Trophoblast cell (in vitro differentiated cells and primary cell): Measurements from ENCODE around the gene SCD.

Experiments
- DNase-seq, 2 donors: peaks; one replicate each; pipeline ENCODE4 v3.0.0-alpha.2; 2016
- H2AFZ ChIP-seq: 2 replicates; pipeline ENCODE4 v1.6.1; 2013; ENCODE audit warnings: low read length, moderate library complexity, mild to moderate bottlenecking; ENCODE audit not compliant: insufficient read depth, poor library complexity
- H2AK5ac ChIP-seq: 2 replicates; pipeline ENCODE4 v1.6.1; 2013; ENCODE audit warnings: mild to moderate bottlenecking, low read length
- H2BK120ac ChIP-seq: 2 replicates; pipeline ENCODE4 v1.6.1; 2013; ENCODE audit warnings: low read length, mild to moderate bottlenecking, moderate library complexity; ENCODE audit not compliant: insufficient read depth, poor library complexity
- H2BK12ac ChIP-seq: 2 replicates; pipeline ENCODE4 v1.6.1; 2013; ENCODE audit warnings: mild to moderate bottlenecking, low read length, moderate library complexity
- H2BK5ac ChIP-seq: 2 replicates; pipeline ENCODE4 v1.6.1; 2013; ENCODE audit warnings: low read length, low read depth, moderate library complexity, mild to moderate bottlenecking; ENCODE audit not compliant: poor library complexity
- H3K14ac ChIP-seq: 2 replicates; pipeline ENCODE4 v1.6.1; 2013; ENCODE audit warnings: mild to moderate bottlenecking, low read length
- H3K18ac ChIP-seq: 2 replicates; pipeline ENCODE4 v1.6.1; 2013; ENCODE audit warnings: mild to moderate bottlenecking, low read length
- H3K23ac ChIP-seq: 2 replicates; pipeline ENCODE4 v1.6.1; 2013; ENCODE audit warnings: low read length
- H3K27ac ChIP-seq: 2 replicates; pipeline ENCODE4 v1.5.1; 2013; ENCODE audit warnings: low read depth, mild to moderate bottlenecking, inconsistent platforms, low read length, moderate library complexity
- H3K27me3 ChIP-seq: 2 replicates; pipeline ENCODE4 v1.6.1; 2013; ENCODE audit warnings: inconsistent platforms, mild to moderate bottlenecking, low read length, moderate library complexity; ENCODE audit not compliant: insufficient read depth
- H3K36me3 ChIP-seq, 2 experiments: 1 replicate in 1 of 2; 2 replicates in 1 of 2; pipeline ENCODE4 v1.6.1; 2013; ENCODE audit warnings: low read length in 2 of 2, mild to moderate bottlenecking in 2 of 2, moderate library complexity in 1 of 2; ENCODE audit not compliant: insufficient read depth in 2 of 2, control insufficient read depth in 1 of 2
- H3K4ac ChIP-seq: 2 replicates; pipeline ENCODE4 v1.6.1; 2013; ENCODE audit warnings: low read depth, mild to moderate bottlenecking, low read length, moderate library complexity
- H3K4me1 ChIP-seq, 2 experiments: 1 replicate in 1 of 2; 2 replicates in 1 of 2; pipeline ENCODE4 v1.6.1; 2013; ENCODE audit warnings: low read length in 2 of 2, mild to moderate bottlenecking in 2 of 2, moderate library complexity in 1 of 2; ENCODE audit not compliant: insufficient read depth in 2 of 2, control insufficient read depth in 1 of 2
- H3K4me2 ChIP-seq: 2 replicates; pipeline ENCODE4 v1.6.1; 2013; ENCODE audit warnings: inconsistent platforms, mild to moderate bottlenecking, low read length, moderate library complexity
- H3K4me3 ChIP-seq: 2 replicates; pipeline ENCODE4 v1.5.1; 2013; ENCODE audit warnings: mild to moderate bottlenecking, low read depth, low read length, inconsistent platforms
- H3K79me1 ChIP-seq: one replicate; pipeline ENCODE4 v1.6.1; 2013; ENCODE audit warnings: low read length
- H3K79me2 ChIP-seq: 2 replicates; pipeline ENCODE4 v1.6.1; 2013; ENCODE audit warnings: low read length, mild to moderate bottlenecking; ENCODE audit not compliant: control insufficient read depth, insufficient read depth, poor library complexity
- H3K9ac ChIP-seq: 2 replicates; pipeline ENCODE4 v1.6.1; 2013; ENCODE audit warnings: mild to moderate bottlenecking, low read length
- H3K9me3 ChIP-seq: 2 replicates; pipeline ENCODE4 v1.6.1; 2013; ENCODE audit warnings: low read depth, mild to moderate bottlenecking, control low read depth, inconsistent platforms, low read length; ENCODE audit not compliant: insufficient read depth
- H4K12ac ChIP-seq: 2 replicates; pipeline ENCODE4 v1.6.1; 2013; ENCODE audit warnings: low read depth, mild to moderate bottlenecking, low read length, moderate library complexity
- H4K8ac ChIP-seq: 2 replicates; pipeline ENCODE4 v1.6.1; 2013; ENCODE audit warnings: low read depth, mild to moderate bottlenecking, low read length, moderate library complexity
- H4K91ac ChIP-seq: one replicate; pipeline ENCODE4 v1.6.1; 2013; ENCODE audit warnings: low read depth, mild to moderate bottlenecking, low read length, moderate library complexity
- WGBS: extraction: QIAGEN DNeasy Blood & Tissue Kit; methylation state at CpG from one replicate; pipeline ENCODE4 v1.1.7; 2013; ENCODE audit warnings: missing lambda C conversion rate; ENCODE audit not compliant: insufficient read length, insufficient coverage; ENCODE audit errors: extremely low coverage; 5-methylcytosine and 5-hydroxymethylcytosine counted together

Gene SCD

DNA sequence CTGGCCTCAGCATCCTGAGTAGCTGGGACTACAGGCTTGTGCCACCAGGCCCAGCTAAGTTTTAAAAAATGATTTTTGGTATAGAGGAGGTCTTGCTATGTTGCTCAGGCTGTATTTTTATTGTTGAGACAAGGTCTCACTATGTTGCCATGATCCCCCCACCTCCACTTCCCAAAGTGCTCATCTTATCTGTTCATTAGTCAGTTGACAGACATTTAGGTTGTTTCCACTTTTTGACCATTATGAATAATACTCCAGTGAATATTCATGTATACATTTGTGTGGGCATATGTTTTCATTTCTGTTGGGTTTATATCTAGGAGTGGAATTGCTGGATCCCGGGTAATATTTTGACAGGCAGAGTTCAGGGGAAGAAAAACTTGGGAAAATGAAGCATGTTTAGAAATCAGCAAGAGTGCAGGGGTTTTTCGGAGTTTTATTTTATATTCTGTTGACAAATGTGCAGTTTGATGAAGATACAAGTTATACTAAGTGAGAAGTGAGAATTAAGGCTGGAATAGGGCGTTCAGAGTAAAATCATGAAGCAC is 2.7 kb upstream of the SCD start:
- Histone ChIP-seq H3K18ac (no peak overlapping the region), H3K14ac (no peak overlapping the region), H3K27me3 (no peaks in the 10 kb centered on the region), H4K12ac (no peak overlapping the region), H3K4me3 (no peak overlapping the region), H3K4me2 (no peak overlapping the region), H3K23ac (no peak overlapping the region), H2AK5ac (no peak overlapping the region), H4K91ac (no peak overlapping the region), H2BK12ac (peak overlapping the region; percentile 42), H3K79me1 (peaks cover 33% of the 10 kb centered on the region), H2BK5ac (no peak overlapping the region), H3K36me3 (peaks cover 14 to 15% of the 10 kb centered on the region in 2 experiments), H2AFZ (no peak overlapping the region), H3K4ac (no peak overlapping the region), H3K79me2 (peaks cover 25% of the 10 kb centered on the region), H2BK120ac (no peak overlapping the region), H3K9ac (no peak overlapping the region), H4K8ac (no peak overlapping the region), H3K4me1 (peaks cover 16 to 19% of the 10 kb centered on the region in 2 experiments), H3K27ac (no peak overlapping the region), H3K9me3 (no peaks in the 10 kb centered on the region)
- no peak for DNase-seq
- WGBS: no CpG with 5 or more reads among the region's 3 CpGs

GRCh38 chr10:100345570-100346330 is 1.3 kb upstream of the SCD start:
- Histone ChIP-seq H3K79me2 (peaks cover 33% of the 10 kb centered on the region), H2BK5ac (peak overlapping the region; percentile 93), H3K23ac (no peak overlapping the region), H2AFZ (no peak overlapping the region), H4K8ac (peak overlapping the region; percentile 44), H3K4me2 (peak overlapping the region; percentile 64), H4K91ac (peak overlapping the region; percentile 98), H3K4ac (no peak overlapping the region), H3K18ac (peak overlapping the region; percentile 38), H3K27ac (peak overlapping the region; percentile 91), H3K36me3 (peaks cover 20 to 24% of the 10 kb centered on the region in 2 experiments), H3K4me1 (peaks cover 28 to 29% of the 10 kb centered on the region in 2 experiments), H2AK5ac (peak overlapping the region; percentile 10), H3K14ac (peak overlapping the region; percentile 83), H4K12ac (no peak overlapping the region), H3K27me3 (no peaks in the 10 kb centered on the region), H3K4me3 (no peak overlapping the region), H3K9ac (no peak overlapping the region), H2BK120ac (peak overlapping the region; percentile 97), H3K9me3 (no peaks in the 10 kb centered on the region), H3K79me1 (peaks cover 35% of the 10 kb centered on the region), H2BK12ac (peak overlapping the region; percentile 37)
- DNase-seq: peak; percentile 71 to 74
- no CpG with 5 or more reads among the region's 9 CpGs for WGBS

GRCh38 chr10:100346351-100346764 is 675 bp upstream of the SCD start:
- Histone ChIP-seq H3K18ac (peak overlapping the region; percentile 92), H2BK5ac (peak overlapping the region; percentile 93), H4K91ac (peak overlapping the region; percentile 98), H3K4me1 (peaks cover 29 to 30% of the 10 kb centered on the region in 2 experiments), H3K4ac (peak overlapping the region; percentile 61), H3K23ac (no peak overlapping the region), H4K8ac (peak overlapping the region; percentile 44), H3K4me2 (peak overlapping the region; percentile 64), H3K9me3 (no peaks in the 10 kb centered on the region), H3K27me3 (no peaks in the 10 kb centered on the region), H2BK12ac (peak overlapping the region; percentile 46), H4K12ac (peak overlapping the region; percentile 59), H3K4me3 (peak overlapping the region; percentile 87), H3K79me1 (peaks cover 37% of the 10 kb centered on the region), H2AFZ (peak overlapping the region; percentile 61), H3K27ac (peak overlapping the region; percentile 91), H2BK120ac (peak overlapping the region; percentile 97), H3K14ac (peak overlapping the region; percentile 83), H3K36me3 (peaks cover 22 to 30% of the 10 kb centered on the region in 2 experiments), H3K79me2 (peaks cover 35% of the 10 kb centered on the region), H3K9ac (no peak overlapping the region), H2AK5ac (peak overlapping the region; percentile 18)
- WGBS: no CpG with 5 or more reads among the region's 36 CpGs
- peak; percentile 20 to 57 for DNase-seq

DNA sequence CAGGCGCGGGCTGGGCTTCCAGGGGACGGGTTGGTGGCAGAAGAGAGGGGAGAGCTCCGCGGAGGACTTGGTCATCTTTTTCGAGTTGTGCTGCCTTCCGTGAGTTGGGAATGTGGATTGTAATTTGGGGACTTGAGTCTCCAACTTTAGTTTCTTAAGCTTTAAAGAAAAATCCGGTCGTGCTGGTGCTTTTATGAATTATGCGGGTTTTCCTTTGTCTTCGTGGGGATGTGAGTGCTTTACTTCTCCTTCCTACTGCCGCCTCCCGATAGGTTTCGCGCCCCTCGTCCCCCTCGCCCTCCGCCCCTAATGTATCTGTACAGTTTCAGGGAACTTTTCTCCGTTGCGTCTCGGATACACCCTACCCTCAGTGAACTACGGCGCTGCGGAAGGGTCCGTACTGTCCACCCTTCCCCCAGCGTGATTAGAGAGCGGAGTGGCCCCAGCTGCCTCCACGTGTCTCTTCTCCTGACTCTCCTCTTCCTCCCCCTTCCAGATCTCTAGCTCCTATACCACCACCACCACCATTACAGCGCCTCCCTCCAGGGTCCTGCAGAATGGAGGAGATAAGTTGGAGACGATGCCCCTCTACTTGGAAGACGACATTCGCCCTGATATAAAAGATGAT is 649 bp downstream of the SCD start:
- H4K12ac ChIP-seq: peak overlapping the region; percentile 61
- peak in 1 of 2 donors; percentile 71 for DNase-seq
- H4K8ac ChIP-seq: peak overlapping the region; percentile 76
- H2AFZ ChIP-seq: peak overlapping the region; percentile 73
- peaks cover 25 to 35% of the 10 kb centered on the region in 2 experiments for H3K4me1 ChIP-seq
- H3K14ac ChIP-seq: peak overlapping the region; percentile 98
- H4K91ac ChIP-seq: peak overlapping the region; percentile 98
- H2AK5ac ChIP-seq: peak overlapping the region; percentile 76
- H3K18ac ChIP-seq: peak overlapping the region; percentile 99
- H3K4me3 ChIP-seq: peak overlapping the region; percentile 87
- WGBS: no CpG with 5 or more reads among the region's 32 CpGs
- H3K27ac ChIP-seq: peak overlapping the region; percentile 88
- peak overlapping the region; percentile 88 for H3K9ac ChIP-seq
- peaks cover 33% of the 10 kb centered on the region for H3K79me1 ChIP-seq
- peak overlapping the region; percentile 52 for H2BK12ac ChIP-seq
- peaks cover 31 to 43% of the 10 kb centered on the region in 2 experiments for H3K36me3 ChIP-seq
- H3K4me2 ChIP-seq: peak overlapping the region; percentile 85
- H2BK120ac ChIP-seq: peak overlapping the region; percentile 81
- H3K79me2 ChIP-seq: peaks cover 35% of the 10 kb centered on the region
- no peak overlapping the region for H3K23ac ChIP-seq
- peak overlapping the region; percentile 98 for H2BK5ac ChIP-seq
- peak overlapping the region; percentile 100 for H3K4ac ChIP-seq
- no peaks in the 10 kb centered on the region for H3K9me3 ChIP-seq
- H3K27me3 ChIP-seq: no peaks in the 10 kb centered on the region
